Measurements from ENCODE around the gene MYL4.
A peak's percentile ranks its signal among the peaks of the same experiment; 100 is the strongest.
"Not testable (repeated sequence)": the region's sequence is repeated elsewhere in the genome, so short reads cannot be mapped to it uniquely, and the experiment has no call there.

Gene MYL4

DNA sequence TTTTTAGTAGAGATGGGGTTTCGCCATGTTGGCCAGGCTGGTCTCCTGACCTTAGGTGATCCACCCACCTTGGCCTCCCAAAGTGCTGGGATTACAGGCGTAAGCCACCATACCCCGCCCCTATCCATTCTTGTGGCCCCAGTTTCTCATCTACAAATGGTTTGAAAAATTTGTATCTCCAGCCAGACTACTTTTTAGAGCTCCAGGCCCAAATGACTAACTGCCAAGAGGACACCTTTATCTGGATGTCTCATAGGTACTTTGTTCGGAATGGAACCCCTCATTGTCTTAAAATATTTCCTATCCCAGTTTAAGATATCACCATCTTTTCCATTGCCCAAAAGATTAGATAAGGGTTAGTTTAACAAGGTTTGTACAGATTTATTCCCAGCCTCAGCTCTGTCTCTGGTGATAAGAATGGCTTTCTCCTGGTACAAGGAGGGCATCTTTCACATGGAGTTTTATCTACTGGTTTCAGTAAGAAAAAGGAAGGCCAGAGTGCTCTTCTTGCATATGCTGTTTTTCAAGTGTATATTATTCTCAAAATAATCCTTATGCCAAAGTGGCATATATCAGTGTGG is 15.1 kb upstream of the MYL4 start:
- DNase-seq: no peak

DNA sequence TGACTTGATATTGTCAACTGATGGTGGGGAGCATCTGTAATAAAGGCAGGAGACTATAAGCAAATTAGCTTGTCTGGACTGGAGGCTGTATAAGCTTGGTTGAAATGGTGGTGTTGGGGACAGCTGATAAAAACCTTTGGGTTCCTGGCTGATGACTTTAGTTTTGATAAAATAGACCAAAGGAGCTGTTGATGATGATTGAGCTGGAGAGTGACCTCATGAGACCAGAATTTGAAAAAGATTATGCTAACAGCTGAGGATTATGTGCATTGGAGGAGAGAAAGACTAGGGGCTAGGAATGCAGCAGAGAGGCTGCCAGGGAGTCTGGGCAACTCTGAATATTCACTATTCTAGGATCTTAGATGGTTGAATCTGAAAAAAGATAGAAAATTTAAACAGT is 11.3 kb upstream of the MYL4 start:
- no peak for DNase-seq

DNA sequence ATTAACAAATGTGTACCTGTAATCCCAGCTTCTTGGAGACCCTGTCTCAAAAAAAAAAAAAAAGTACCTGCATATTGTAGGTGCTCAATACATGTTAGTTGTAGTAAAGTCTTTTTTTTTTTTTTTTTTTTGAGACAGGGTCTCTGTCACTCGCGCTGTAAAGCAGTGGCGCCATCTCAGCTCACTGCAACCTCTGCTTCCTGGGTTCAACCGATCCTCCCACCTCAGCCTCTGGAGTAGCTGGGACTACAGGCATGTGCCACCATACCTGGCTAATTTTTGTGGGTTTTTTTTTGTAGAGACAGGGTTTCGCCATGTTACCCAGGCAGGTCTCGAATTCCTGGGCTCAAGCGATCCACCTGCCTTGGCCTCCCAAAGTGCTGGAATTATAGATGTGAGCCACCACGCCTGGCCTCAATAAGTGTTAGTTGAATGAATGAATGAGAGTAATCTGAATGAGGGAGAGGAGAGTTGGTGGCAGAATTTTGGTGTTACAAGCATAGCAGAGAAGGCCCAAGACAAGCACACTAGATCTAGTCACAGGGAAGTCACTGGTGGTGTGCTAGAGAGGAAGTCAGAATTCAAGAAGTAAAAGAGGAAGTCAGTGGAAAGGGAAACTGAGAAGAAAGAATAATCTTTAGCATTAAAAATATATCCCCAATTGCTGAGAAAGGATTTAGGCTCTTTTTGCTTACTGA is 9.4 kb upstream of the MYL4 start:
- no peak for DNase-seq

DNA sequence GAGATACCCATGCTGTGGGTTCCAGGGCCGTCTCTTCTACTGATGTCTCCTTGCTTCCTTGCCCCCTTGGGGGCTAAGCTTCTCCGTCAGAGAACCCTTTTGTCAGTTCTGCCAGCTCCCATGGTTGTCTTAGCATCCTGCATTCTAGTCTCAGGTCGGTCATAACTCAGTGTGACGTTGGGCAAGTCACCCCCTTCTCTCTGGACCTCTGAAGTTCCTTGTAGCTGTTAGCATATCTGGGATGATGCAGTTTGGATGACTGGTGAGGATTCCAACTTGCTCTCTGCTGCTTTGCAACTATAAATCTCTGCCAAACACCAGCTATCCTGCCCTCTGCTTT is 8.9 kb upstream of the MYL4 start:
- no peak for DNase-seq

DNA sequence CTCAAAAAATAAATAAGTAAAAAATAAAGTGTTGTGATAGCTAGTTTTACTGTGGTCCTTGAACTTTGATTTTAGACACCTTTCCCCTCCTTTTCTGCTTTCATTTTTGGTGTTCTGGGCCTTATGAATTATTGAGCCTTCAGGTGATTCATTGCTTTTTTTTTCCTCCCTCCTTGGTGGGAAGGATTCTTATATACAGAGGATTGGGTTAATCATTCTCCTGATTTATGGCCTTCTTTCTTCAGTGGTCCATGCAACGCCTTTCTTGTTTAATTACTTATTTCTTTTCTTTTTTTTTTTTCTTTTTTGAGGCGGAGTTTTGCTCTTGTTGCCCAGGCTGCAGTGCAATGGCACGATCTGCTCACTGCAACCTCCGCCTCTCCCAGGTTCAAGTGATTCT is 8.0 kb upstream of the MYL4 start:
- DNase-seq: no peak

GRCh38 chr17:47203984-47204721 is 5.0 kb upstream of the MYL4 start:
- DNase-seq: peak; percentile 29 to 40

DNA sequence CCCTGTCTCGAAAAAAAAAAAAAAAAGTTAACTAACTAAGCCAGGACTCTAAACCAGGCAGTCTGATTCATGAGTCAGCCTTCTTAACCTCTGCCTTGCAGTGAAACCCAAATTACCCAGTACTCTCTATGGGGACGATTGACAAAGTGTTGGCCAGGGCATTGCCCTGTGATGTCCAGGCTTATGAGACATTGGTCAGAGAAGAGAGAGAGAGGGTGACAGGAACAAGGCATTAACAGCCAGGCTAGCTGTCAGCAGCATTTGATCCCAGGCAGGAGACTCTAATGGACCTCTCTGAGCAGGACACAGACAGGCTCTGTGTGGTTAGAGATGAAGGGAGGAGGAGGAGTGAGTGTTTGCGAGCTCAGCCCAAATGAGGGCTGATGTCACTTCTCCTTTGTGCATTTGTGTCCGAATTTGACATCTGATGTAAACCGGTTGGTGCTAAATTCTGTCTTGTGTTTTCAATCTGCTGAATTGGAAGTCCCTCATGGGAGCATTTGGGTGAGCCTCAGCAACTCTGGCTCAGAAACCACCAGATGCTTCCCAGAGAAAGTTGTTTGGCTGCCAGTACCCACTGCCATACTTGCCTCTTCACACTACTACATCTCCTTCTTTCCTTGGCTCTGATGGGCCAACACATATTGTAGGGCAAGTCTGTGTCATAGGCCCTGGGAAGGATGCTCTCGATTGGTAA is 4.3 kb upstream of the MYL4 start:
- DNase-seq: no peak

DNA sequence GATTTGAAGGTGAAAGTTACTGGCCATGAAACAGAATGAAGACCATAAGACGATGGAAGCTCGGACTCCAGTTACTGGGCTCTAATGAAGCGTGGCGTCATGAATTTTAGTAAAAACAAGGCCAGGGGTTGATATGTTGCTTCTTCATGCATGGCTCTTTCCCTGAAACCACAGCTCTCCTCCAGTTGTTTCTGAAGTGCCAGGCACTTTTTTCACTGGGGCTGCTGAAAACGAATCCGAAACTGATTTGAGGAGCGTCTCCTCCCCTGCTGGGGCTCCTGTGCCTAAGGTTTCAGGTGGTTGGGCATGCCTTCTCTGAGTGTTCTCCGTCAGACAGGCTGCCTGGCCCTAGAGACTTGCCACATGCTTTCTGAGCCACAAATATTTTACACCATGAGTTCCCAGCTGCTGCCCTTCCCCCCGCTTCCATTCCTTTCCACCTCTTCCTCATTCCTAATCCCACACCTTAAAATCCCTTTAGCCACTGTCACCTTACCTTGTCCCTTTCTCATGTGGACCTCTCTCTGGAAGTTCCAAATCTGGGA is 3.7 kb upstream of the MYL4 start:
- peak; percentile 58 to 61 for DNase-seq

- DNase-seq: no peak
Observed at GRCh38 chr17:47207143-47208067, 1.7 kb upstream of the MYL4 start.

- no peak for DNase-seq
Observed at GRCh38 chr17:47209499-47209898, 351 bp downstream of the MYL4 start.

DNA sequence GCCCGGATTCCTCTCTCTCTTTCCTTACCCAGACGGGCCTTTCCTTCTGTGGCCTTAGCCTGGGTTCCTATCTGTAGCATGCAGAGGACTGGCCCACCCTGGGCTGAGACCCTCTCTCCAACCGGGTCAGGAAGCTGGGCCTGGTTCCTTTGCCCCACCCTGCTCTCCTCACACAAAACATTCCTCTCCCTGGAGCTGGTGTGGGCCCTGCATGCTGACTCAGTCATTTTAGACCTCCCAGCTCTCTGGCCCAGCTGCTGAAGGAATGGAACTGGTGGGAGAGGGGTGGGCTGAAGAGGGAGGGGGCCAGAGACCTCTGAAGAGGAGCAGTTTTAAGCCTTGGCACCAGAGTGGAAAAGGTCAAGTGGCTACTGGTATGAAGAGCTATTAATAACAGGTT is 957 bp downstream of the MYL4 start:
- DNase-seq: no peak

DNA sequence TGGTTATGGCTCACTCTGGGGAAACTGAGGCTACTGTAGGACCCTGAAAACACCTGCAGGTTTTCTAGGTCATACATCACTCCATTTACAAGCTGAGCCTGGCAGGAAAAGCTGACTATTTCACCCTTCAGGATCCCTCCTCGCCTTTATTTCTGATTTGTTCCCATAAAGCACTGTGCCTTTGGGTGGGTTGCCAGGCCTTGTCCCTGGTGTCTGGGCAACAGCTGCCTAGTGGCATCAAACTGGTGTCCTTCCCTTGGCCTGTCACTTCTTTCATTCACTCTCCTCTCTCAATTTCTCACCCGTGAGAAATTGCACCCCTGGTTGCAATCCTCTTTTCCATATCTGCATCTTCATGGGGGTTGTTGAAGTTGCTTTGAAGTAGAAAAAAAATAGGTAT is 1.6 kb downstream of the MYL4 start:
- DNase-seq: no peak

- DNase-seq: no peak
Observed at GRCh38 chr17:47212458-47212857, 3.3 kb downstream of the MYL4 start.

DNA sequence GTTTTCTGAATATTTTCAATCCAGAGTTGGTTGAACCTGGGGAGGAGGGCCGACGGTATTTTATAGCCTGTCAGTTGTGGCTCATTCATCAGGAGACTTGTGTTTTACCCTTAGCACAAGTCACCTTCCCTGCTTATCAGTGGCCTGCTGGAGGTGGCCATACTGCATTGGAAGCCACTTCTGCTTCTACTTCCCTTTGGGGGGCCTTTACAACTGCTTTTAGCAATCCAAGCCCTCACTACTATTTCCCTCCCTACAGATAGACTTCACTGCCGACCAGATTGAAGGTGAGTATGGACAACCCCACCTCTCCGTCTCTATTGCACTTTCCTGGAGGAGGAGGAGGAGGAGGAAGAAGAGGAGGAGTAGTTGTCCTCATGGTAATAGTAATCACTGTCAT is 4.4 kb downstream of the MYL4 start:
- no peak for DNase-seq

GRCh38 chr17:47214931-47215330 is 5.8 kb downstream of the MYL4 start:
- no peak for DNase-seq

DNA sequence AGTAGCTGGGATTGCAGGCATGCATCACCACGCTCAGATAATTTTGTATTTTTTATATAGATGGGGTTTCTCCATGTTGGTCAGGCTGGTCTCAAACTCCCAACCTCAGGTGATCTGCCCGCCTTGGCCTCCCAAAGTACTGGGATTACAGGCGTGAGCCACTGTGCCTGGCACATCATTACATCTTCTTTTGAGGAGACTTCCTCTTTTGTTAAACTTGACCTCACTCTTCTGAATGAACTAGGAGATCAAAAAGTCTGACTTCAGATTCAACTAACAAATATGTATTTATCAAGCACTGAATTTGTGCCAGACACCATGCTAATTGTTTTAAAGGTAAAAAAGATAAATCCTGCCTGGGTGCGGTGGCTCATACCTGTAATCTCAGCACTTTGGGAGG is 7.7 kb downstream of the MYL4 start:
- not testable (repeated sequence) for DNase-seq

DNA sequence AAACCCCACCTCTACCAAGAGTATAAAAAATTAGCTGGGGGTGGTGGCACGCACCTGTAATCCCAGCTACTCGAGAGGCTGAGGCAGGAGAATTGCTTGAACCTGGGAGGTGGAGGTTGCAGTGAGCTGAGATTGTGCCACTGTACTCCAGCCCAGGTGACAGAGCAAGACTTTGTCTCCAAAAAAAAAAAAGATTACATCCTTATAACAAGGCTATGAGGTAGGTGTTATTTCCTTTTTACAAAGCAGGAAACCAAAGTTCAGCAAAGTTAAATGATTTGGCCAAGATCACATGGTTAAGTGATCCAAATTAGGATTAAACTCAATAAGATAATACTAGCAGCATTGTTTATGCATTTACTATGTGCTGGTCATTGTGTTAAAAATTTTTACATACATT is 8.1 kb downstream of the MYL4 start:
- not testable (repeated sequence) for DNase-seq

- DNase-seq: no peak
Observed at GRCh38 chr17:47218896-47219430, 9.8 kb downstream of the MYL4 start.

DNA sequence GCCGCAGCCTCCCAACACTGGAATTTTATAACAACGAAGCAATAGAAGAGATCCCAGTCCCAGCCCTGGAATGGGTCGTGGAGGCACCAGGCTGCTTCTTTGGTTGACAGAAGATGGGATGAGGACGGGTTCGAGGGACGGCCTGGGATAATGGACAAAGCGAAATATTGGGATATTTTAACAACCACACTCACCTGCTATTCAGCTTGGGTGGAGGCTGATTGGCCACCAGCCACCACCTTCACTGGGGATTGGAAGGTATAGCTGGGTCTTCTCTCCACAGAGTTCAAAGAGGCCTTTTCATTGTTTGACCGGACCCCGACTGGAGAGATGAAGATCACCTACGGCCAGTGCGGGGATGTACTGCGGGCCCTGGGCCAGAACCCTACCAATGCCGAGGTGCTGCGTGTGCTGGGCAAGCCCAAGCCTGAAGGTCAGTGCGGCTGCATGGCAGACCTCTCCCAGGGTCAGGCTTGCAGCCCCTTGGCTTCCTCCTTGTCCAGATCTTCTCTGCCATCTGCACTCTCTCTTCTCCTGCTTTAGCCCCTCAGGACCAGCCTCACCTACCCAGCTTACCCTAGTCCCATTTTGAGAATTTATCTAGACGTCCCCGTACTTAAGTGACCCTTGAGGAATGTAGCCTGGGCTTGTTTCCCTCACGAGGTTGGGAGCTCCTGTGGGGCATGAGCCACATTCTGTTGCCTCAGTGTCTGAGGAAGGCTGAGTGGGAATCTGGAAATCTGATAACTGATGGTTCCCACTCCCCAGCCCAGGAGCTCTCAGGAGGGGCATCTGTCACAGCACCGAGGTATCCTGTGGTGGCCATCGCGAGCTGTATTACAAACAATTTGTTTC is 10.7 kb downstream of the MYL4 start:
- no peak for DNase-seq

- no peak for DNase-seq
Observed at GRCh38 chr17:47220531-47220999, 11.4 kb downstream of the MYL4 start.

DNA sequence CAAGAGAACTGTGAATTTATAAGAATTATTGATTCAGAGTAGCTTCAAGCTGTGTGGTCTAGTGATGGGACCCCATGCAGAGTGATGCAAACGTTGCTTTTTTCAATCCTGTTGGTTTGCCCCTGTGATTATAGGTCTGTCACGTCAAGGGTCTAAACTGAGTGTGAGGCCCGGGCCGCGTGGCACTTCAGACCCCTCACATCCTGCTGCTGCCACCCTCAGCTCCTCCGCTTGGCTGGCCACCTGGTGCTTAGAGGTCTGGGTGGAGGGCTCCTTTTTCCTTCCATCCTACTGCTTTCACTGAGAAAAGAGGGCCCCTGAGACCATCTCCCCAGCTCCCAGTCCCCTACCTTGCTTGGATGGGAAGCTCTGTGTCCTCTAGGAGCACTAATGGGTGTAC is 12.0 kb downstream of the MYL4 start:
- no peak for DNase-seq
